ENCODE data around the gene EPHA7. TPM values are rescaled to one million over a fixed set of nuclear protein-coding genes. Genes with fewer than 3 reads are reported as not detected.

Gene EPHA7
- total RNA-seq, 4 donors from 2014 or later: 0.07 to 0.88 (median 0.14) TPM

GRCh38 chr6:93282521-93283031, 136.8 kb downstream of the EPHA7 start:
- Histone ChIP-seq H3K27me3 (no peaks in the 10 kb centered on the region), H3K9me3 (no peaks in the 10 kb centered on the region), H3K4me1 (no peaks in the 10 kb centered on the region), H3K27ac (no peak overlapping the region), H3K36me3 (no peaks in the 10 kb centered on the region), H3K4me3 (no peak overlapping the region)
- no peak for TF ChIP-seq POLR2A (IDR thresholded peaks at IDR 0.05)
- TF ChIP-seq, protein P1, sequence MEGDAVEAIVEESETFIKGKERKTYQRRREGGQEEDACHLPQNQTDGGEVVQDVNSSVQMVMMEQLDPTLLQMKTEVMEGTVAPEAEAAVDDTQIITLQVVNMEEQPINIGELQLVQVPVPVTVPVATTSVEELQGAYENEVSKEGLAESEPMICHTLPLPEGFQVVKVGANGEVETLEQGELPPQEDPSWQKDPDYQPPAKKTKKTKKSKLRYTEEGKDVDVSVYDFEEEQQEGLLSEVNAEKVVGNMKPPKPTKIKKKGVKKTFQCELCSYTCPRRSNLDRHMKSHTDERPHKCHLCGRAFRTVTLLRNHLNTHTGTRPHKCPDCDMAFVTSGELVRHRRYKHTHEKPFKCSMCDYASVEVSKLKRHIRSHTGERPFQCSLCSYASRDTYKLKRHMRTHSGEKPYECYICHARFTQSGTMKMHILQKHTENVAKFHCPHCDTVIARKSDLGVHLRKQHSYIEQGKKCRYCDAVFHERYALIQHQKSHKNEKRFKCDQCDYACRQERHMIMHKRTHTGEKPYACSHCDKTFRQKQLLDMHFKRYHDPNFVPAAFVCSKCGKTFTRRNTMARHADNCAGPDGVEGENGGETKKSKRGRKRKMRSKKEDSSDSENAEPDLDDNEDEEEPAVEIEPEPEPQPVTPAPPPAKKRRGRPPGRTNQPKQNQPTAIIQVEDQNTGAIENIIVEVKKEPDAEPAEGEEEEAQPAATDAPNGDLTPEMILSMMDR (IDR thresholded peaks at IDR 0.05 in 4 of 5, conservative IDR thresholded peaks at IDR 0.05 in 1 of 5): no peak
- ATAC-seq (no peak), DNase-seq (no peak)
- intact Hi-C loops (cut with DNase I; ENCODE audit: low total_unique reads): no loop called here
- in situ Hi-C loops (cut with MboI; ENCODE audit: low sequenced_read_pairs in 4 of 4): no loop called here

DNA sequence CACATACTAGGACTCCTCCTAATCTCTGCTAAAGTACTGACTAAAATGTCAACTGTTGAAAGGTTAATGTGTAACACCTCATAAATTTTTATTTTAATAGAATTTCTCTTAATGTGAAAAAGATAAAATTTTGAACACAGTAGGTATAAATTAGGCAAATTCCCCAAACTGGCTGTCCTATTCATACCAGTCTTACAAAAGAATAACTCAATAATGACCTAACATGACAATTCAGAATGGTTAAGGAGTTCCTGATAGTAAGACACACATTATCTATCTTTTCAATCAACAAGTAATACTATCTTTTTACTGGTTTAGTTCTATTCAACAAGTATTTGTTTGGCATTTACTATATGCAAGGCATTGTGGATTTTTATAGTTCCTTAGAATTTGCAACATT, 141.1 kb downstream of the EPHA7 start:
- TF ChIP-seq, protein P1 (IDR thresholded peaks at IDR 0.05 in 4 of 5, conservative IDR thresholded peaks at IDR 0.05 in 1 of 5): no peak
- no peak for TF ChIP-seq POLR2A (IDR thresholded peaks at IDR 0.05)
- H3K36me3 ChIP-seq: no peaks in the 10 kb centered on the region
- no peaks in the 10 kb centered on the region for H3K27me3 ChIP-seq
- H3K9me3 ChIP-seq: no peaks in the 10 kb centered on the region
- intact Hi-C loops (cut with DNase I; ENCODE audit: low total_unique reads): no loop called here
- H3K4me3 ChIP-seq: no peak overlapping the region
- in situ Hi-C loops (cut with MboI; ENCODE audit: low sequenced_read_pairs in 4 of 4): no loop called here
- no peak for ATAC-seq
- H3K4me1 ChIP-seq: no peaks in the 10 kb centered on the region
- H3K27ac ChIP-seq: no peak overlapping the region
- DNase-seq: no peak

DNA sequence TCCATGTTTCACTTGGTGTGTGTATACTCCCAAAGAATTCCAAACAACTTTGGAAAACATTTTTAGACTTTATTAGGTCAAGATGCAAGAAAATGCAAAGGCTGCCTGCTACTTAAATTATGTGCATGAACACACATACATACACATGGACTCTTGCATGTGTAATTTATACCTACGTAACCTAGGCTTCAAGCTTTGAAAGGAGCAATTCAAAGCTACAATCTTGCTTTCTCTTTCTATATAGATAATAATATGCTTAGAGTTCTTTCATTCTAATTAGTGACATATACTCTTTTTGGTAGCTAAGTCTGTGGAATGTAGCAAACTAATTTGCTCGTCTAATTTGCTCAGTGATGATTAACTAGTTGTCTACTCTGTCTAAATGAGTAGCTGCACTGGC, 146.5 kb downstream of the EPHA7 start:
- no peaks in the 10 kb centered on the region for H3K36me3 ChIP-seq
- H3K9me3 ChIP-seq: no peaks in the 10 kb centered on the region
- H3K4me1 ChIP-seq: no peaks in the 10 kb centered on the region
- H3K27ac ChIP-seq: no peak overlapping the region
- H3K27me3 ChIP-seq: no peaks in the 10 kb centered on the region
- in situ Hi-C loops (cut with MboI; ENCODE audit: low sequenced_read_pairs in 4 of 4) (no loop called here), intact Hi-C loops (cut with DNase I; ENCODE audit: low total_unique reads) (no loop called here)
- no peak for ATAC-seq
- no peak for TF ChIP-seq POLR2A (IDR thresholded peaks at IDR 0.05)
- TF ChIP-seq, protein P1 (IDR thresholded peaks at IDR 0.05 in 4 of 5, conservative IDR thresholded peaks at IDR 0.05 in 1 of 5): no peak
- no peak overlapping the region for H3K4me3 ChIP-seq
- DNase-seq: no peak

DNA sequence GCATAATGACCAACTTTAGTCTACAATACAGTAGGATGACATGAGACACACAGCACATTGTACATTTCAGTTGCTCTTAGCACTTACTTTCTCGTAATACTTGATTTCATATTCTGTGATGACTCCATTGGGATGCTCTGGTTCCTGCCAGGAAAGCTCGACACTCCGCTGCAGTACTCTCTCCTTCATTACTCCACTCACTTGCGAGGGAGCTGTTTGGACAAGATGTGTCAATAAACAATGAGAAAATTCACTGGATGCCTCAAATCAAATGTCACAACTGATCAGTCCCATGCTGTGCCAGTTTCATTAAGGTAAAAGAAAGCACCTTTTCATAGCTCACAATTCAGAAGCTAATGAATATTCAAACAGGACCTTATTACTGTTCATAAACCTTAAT, 147.1 kb downstream of the EPHA7 start:
- Histone ChIP-seq H3K27ac (no peak overlapping the region), H3K4me3 (no peak overlapping the region), H3K36me3 (no peaks in the 10 kb centered on the region), H3K9me3 (no peaks in the 10 kb centered on the region), H3K4me1 (no peaks in the 10 kb centered on the region), H3K27me3 (no peaks in the 10 kb centered on the region)
- in situ Hi-C loops (cut with MboI; ENCODE audit: low sequenced_read_pairs in 4 of 4): no loop called here
- ATAC-seq (no peak), DNase-seq (no peak)
- intact Hi-C loops (cut with DNase I; ENCODE audit: low total_unique reads): no loop called here
- TF ChIP-seq POLR2A (IDR thresholded peaks at IDR 0.05): no peak
- TF ChIP-seq, protein P1 (IDR thresholded peaks at IDR 0.05 in 4 of 5, conservative IDR thresholded peaks at IDR 0.05 in 1 of 5): no peak
